Measurements from ENCODE around the gene TMEM52. TPM values are rescaled to one million over a fixed set of nuclear protein-coding genes. Genes with fewer than 3 reads are reported as not detected.

TMEM52 gene
- total RNA-seq, 1 experiment from 2014 or later, result 1.2 TPM

DNA sequence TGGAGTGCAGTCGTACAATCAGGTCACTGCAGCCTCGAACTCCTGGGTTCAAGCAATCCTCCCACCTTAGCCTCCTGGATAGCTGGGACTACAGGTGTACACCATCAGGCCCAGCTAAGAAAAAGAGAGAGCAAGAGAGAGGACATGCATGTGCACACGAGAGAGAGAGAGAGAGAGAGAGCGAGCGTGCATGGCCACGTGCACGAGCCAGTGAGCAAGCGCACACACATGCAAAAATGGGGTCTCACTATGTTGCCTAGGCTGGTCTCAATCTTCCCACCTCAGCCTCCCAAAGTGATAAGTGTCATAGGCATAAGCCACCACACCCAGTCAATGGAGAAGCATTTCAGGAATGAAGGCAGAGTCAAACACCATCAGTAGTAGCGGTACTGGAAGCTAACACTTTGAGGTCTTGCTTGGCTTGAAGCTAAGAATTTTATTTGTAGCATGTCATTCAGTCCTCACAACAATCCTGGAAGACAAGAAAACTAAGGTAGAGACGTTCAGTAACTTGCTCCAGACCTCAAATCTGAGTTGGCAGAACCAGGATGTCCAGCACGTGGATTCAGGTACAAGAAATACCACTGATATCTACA is 42.6 kb downstream of the TMEM52 start:
- H3K4me3 Mint-ChIP-seq (ENCODE audit: unreplicated experiment), result no peak overlapping the region
- BruUV-seq (replicated peaks), result no TSS peak
- peaks cover 42% of the 10 kb centered on the region for H3K36me3 Mint-ChIP-seq (ENCODE audit: insufficient read depth, unreplicated experiment)
- TF ChIP-seq CTCF (IDR thresholded peaks at IDR 0.05; ENCODE audit: unreplicated experiment), result no peak
- H3K9me3 Mint-ChIP-seq (ENCODE audit: unreplicated experiment), result no peaks in the 10 kb centered on the region
- intact Hi-C loops (cut with micrococcal nuclease), result no loop called here
- POLR2A ChIA-PET, result interaction anchor here (0.6 to 0.9 kb wide), 2 partner anchors 12 to 33 kb away, joined by 3 read pairs; no protein-coding TSS in a partner anchor
- peaks cover 43% of the 10 kb centered on the region for H3K4me1 Mint-ChIP-seq (ENCODE audit: insufficient read depth, unreplicated experiment)
- no peaks in the 10 kb centered on the region for H3K27me3 Mint-ChIP-seq (ENCODE audit: insufficient read depth, unreplicated experiment)
- no peak for DNase-seq (ENCODE audit: unreplicated experiment)
- H3K27ac Mint-ChIP-seq (ENCODE audit: low read depth, unreplicated experiment), result no peak overlapping the region
- CTCF ChIA-PET, result interaction anchor here (0.9 kb wide), 1 partner anchor 11 kb away, joined by 5 read pairs; no protein-coding TSS in a partner anchor

- CTCF ChIA-PET, result no interaction called here
- intact Hi-C loops (cut with micrococcal nuclease), result no loop called here
Measured at GRCh38 chr1:1875932-1876331, 43.1 kb downstream of the TMEM52 start.

GRCh38 chr1:1874901-1875300 is 44.2 kb downstream of the TMEM52 start:
- no peak for DNase-seq (ENCODE audit: unreplicated experiment)
- no peak overlapping the region for H3K4me3 Mint-ChIP-seq (ENCODE audit: unreplicated experiment)
- no peaks in the 10 kb centered on the region for H3K27me3 Mint-ChIP-seq (ENCODE audit: insufficient read depth, unreplicated experiment)
- ChIA-PET CTCF (interaction anchor here (0.6 to 0.7 kb wide), 2 partner anchors 69 to 300 kb away, joined by 3 read pairs; no protein-coding TSS in a partner anchor), POLR2A (interaction anchor here (0.9 to 1.2 kb wide), 2 partner anchors 11 to 14 kb away, joined by 4 read pairs; no protein-coding TSS in a partner anchor)
- H3K36me3 Mint-ChIP-seq (ENCODE audit: insufficient read depth, unreplicated experiment), result peaks cover 40% of the 10 kb centered on the region
- H3K9me3 Mint-ChIP-seq (ENCODE audit: unreplicated experiment), result no peaks in the 10 kb centered on the region
- BruUV-seq (replicated peaks), result no TSS peak
- peaks cover 33% of the 10 kb centered on the region for H3K4me1 Mint-ChIP-seq (ENCODE audit: insufficient read depth, unreplicated experiment)
- no peak for TF ChIP-seq CTCF (IDR thresholded peaks at IDR 0.05; ENCODE audit: unreplicated experiment)
- no peak overlapping the region for H3K27ac Mint-ChIP-seq (ENCODE audit: low read depth, unreplicated experiment)
- intact Hi-C loops (cut with micrococcal nuclease), result no loop called here

More at GRCh38 chr1:1875932-1876331, 43.1 kb downstream of the TMEM52 start:
- H3K27ac Mint-ChIP-seq (ENCODE audit: low read depth, unreplicated experiment), result no peak overlapping the region
- H3K36me3 Mint-ChIP-seq (ENCODE audit: insufficient read depth, unreplicated experiment), result peaks cover 41% of the 10 kb centered on the region
- BruUV-seq (replicated peaks), result no TSS peak
- no peak for TF ChIP-seq CTCF (IDR thresholded peaks at IDR 0.05; ENCODE audit: unreplicated experiment)
- peaks cover 38% of the 10 kb centered on the region for H3K4me1 Mint-ChIP-seq (ENCODE audit: insufficient read depth, unreplicated experiment)
- H3K9me3 Mint-ChIP-seq (ENCODE audit: unreplicated experiment), result no peaks in the 10 kb centered on the region
- no peak for DNase-seq (ENCODE audit: unreplicated experiment)
- H3K27me3 Mint-ChIP-seq (ENCODE audit: insufficient read depth, unreplicated experiment), result no peaks in the 10 kb centered on the region
- no peak overlapping the region for H3K4me3 Mint-ChIP-seq (ENCODE audit: unreplicated experiment)
- POLR2A ChIA-PET, result interaction anchor here (0.6 to 0.9 kb wide), 2 partner anchors 13 to 34 kb away, joined by 3 read pairs; no protein-coding TSS in a partner anchor

DNA sequence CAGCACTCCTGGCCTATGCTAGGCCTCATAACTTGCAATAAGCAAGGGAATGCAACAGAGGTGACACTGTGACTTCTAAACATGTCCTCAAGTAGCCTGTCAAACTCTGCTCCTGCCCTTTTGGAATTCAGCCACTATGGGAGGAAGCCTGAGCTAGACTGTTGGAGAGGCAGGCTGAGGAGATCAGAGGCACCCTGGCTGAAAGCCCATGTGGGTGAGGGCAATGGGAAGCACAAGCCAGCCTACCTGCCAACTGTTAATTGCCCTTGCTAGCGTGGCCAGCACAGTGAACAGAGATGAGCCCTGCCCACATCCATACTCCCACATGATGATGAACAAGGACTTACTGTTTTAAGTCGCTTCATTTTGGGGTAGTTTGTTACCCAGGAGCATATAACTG is 45.9 kb downstream of the TMEM52 start:
- no peak for TF ChIP-seq CTCF (IDR thresholded peaks at IDR 0.05; ENCODE audit: unreplicated experiment)
- H3K4me1 Mint-ChIP-seq (ENCODE audit: insufficient read depth, unreplicated experiment), result peaks cover 25% of the 10 kb centered on the region
- H3K27me3 Mint-ChIP-seq (ENCODE audit: insufficient read depth, unreplicated experiment), result no peaks in the 10 kb centered on the region
- CTCF ChIA-PET, result interaction anchor here (0.6 kb wide), 1 partner anchor 91 kb away, joined by 3 read pairs; no protein-coding TSS in a partner anchor
- no peak overlapping the region for H3K27ac Mint-ChIP-seq (ENCODE audit: low read depth, unreplicated experiment)
- H3K4me3 Mint-ChIP-seq (ENCODE audit: unreplicated experiment), result no peak overlapping the region
- POLR2A ChIA-PET, result no interaction called here
- intact Hi-C loops (cut with micrococcal nuclease), result no loop called here
- no peaks in the 10 kb centered on the region for H3K9me3 Mint-ChIP-seq (ENCODE audit: unreplicated experiment)
- DNase-seq (ENCODE audit: unreplicated experiment), result no peak
- no TSS peak for BruUV-seq (replicated peaks)
- H3K36me3 Mint-ChIP-seq (ENCODE audit: insufficient read depth, unreplicated experiment), result peaks cover 43% of the 10 kb centered on the region

All from MCF 10A (cell line).